ENCODE data around the gene MAPKAPK2.

The MAPKAPK2 gene

DNA sequence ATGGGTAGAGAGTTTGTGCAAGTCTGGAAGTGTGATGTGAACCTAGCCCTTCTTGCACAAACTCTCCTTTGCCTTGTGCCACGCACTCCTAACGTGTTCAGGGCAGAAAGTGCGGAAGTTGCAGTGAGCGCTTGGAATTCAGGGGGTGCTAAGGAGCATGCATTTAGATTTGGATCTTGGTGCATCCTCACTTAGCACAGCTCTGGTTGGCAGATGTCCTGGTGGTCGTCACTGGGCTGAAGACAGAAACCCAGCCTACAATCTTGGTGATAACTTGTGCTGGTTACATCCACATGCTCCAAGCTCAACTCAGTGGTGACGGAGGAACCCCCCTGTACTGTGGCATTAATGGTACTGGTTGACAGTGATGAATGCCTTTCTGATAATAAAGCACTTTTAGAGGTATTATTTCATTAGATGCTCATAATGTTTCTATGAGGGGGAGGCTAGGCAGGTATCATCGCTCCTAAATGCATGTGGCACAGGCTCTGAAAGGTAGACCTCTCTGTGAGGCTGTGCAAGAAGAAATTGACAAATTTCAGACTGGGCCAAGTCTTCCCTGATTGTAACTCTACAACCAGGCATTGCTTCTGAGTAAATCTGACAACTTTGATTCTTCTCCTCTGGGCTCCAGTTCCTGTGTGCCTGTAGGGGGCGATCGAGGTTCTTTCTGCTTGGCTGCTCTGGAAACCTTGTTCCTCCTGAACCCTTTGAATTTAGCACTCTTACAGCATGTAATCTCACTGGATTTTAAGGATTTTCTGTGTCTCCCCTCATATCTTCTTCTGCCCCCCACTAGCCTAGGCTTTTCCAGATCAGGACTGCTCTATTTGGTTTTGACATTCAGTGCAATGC, 40.6 kb downstream of the MAPKAPK2 start:
- H3K36me3 ChIP-seq: peaks cover 39% of the 10 kb centered on the region
- H3K27ac ChIP-seq: peak overlapping the region; percentile 3; the same call in 1 of the 2 replicates
- no peak overlapping the region for H3K4me3 ChIP-seq (ENCODE audit: low read depth, low read length)
- peak; percentile 91 for DNase-seq
- no peaks in the 10 kb centered on the region for H3K9me3 ChIP-seq (ENCODE audit: severe bottlenecking)
- TF ChIP-seq, protein P1, sequence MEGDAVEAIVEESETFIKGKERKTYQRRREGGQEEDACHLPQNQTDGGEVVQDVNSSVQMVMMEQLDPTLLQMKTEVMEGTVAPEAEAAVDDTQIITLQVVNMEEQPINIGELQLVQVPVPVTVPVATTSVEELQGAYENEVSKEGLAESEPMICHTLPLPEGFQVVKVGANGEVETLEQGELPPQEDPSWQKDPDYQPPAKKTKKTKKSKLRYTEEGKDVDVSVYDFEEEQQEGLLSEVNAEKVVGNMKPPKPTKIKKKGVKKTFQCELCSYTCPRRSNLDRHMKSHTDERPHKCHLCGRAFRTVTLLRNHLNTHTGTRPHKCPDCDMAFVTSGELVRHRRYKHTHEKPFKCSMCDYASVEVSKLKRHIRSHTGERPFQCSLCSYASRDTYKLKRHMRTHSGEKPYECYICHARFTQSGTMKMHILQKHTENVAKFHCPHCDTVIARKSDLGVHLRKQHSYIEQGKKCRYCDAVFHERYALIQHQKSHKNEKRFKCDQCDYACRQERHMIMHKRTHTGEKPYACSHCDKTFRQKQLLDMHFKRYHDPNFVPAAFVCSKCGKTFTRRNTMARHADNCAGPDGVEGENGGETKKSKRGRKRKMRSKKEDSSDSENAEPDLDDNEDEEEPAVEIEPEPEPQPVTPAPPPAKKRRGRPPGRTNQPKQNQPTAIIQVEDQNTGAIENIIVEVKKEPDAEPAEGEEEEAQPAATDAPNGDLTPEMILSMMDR (IDR thresholded peaks at IDR 0.05; ENCODE audit: low read depth, low read length): peak; percentile 97
- H3K27me3 ChIP-seq (ENCODE audit: insufficient read depth, low read depth, severe bottlenecking): no peaks in the 10 kb centered on the region

- no peak for DNase-seq
- TF ChIP-seq, protein P1 (IDR thresholded peaks at IDR 0.05; ENCODE audit: low read depth, low read length): no peak
- H3K4me3 ChIP-seq (ENCODE audit: low read depth, low read length): no peak overlapping the region
- H3K9me3 ChIP-seq (ENCODE audit: severe bottlenecking): no peaks in the 10 kb centered on the region
- H3K36me3 ChIP-seq: peaks cover 53% of the 10 kb centered on the region
- H3K27ac ChIP-seq: peak overlapping the region; percentile 32
- H3K27me3 ChIP-seq (ENCODE audit: insufficient read depth, low read depth, severe bottlenecking): no peaks in the 10 kb centered on the region
Observed at GRCh38 chr1:206727981-206728696, 43.4 kb downstream of the MAPKAPK2 start.

DNA sequence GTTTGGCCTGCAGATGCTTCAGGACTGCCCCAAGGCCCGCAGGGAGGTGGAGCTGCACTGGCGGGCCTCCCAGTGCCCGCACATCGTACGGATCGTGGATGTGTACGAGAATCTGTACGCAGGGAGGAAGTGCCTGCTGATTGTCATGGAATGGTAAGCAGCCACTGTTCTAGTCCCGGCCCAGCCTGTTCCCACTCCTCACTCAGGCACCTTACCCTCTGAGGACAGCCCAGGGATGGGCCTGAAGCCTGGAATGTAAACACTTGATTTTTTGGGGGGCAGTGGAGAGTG, 43.9 kb downstream of the MAPKAPK2 start:
- Histone ChIP-seq H3K36me3 (peaks cover 54% of the 10 kb centered on the region), H3K4me3 (ENCODE audit: low read depth, low read length) (no peak overlapping the region), H3K9me3 (ENCODE audit: severe bottlenecking) (no peaks in the 10 kb centered on the region), H3K27me3 (ENCODE audit: insufficient read depth, low read depth, severe bottlenecking) (no peaks in the 10 kb centered on the region), H3K27ac (no peak overlapping the region)
- TF ChIP-seq, protein P1 (IDR thresholded peaks at IDR 0.05; ENCODE audit: low read depth, low read length): no peak
- no peak for DNase-seq

DNA sequence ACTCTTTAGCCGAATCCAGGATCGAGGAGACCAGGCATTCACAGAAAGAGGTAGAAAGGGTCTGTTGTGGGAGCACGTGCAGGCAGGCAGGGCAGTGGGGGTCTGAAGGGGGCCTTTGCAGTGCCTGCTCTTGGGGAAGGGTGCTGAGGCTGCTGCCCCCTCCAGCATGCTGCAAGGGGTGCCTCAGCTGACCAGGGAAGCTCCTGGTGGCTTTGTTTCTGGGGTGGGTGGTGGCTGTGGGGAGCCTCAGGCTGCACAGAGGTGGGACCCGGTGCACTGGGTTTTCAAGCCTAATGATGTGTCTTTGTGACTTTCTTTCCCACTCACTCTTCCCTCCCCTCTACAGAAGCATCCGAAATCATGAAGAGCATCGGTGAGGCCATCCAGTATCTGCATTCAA, 44.3 kb downstream of the MAPKAPK2 start:
- no peak overlapping the region for H3K27ac ChIP-seq
- no peaks in the 10 kb centered on the region for H3K9me3 ChIP-seq (ENCODE audit: severe bottlenecking)
- TF ChIP-seq, protein P1 (IDR thresholded peaks at IDR 0.05; ENCODE audit: low read depth, low read length): no peak
- H3K27me3 ChIP-seq (ENCODE audit: insufficient read depth, low read depth, severe bottlenecking): no peaks in the 10 kb centered on the region
- DNase-seq: no peak
- no peak overlapping the region for H3K4me3 ChIP-seq (ENCODE audit: low read depth, low read length)
- H3K36me3 ChIP-seq: peaks cover 54% of the 10 kb centered on the region

DNA sequence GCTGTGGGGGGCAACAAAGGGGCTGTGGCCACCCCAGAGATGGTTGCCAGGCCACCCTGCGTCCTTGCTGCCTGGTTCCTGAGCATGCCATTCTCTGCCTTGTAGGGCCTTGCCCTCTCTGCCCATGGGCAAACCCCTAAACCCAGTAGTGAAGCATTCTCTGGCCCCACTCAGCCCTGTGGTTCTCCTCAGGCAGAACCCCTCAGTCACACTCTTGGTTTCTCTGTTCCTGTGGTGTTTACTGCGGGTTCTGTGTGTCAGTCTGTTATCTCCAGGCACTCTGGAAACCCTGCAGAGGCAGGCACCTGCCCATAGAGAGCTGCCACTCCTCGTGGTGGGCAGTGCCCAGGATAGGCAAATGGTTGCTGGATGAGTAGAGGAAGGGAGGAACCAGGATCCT, 44.8 kb downstream of the MAPKAPK2 start:
- Histone ChIP-seq H3K36me3 (peaks cover 58% of the 10 kb centered on the region), H3K9me3 (ENCODE audit: severe bottlenecking) (no peaks in the 10 kb centered on the region), H3K27ac (no peak overlapping the region), H3K27me3 (ENCODE audit: insufficient read depth, low read depth, severe bottlenecking) (no peaks in the 10 kb centered on the region), H3K4me3 (ENCODE audit: low read depth, low read length) (no peak overlapping the region)
- TF ChIP-seq, protein P1 (IDR thresholded peaks at IDR 0.05; ENCODE audit: low read depth, low read length): no peak
- no peak for DNase-seq
